Stomach (tissue), 4 donors: ENCODE measurements around the gene NR2F6.

ENCODE experiments used
- EP300 ChIP-seq: sonication (generic); formaldehyde crosslinking; IDR thresholded peaks from one replicate; pipeline ENCODE4 v1.6.1; 2017; ENCODE audit warnings: antibody characterized with exemption
- POLR2A ChIP-seq, 4 donors: fragments of 450-650 bp; IDR thresholded peaks; one replicate each; pipeline ENCODE4 v1.6.1; 2016; ENCODE audit warnings: antibody characterized with exemption in 4 of 4, control low read depth in 2 of 4, mild to moderate bottlenecking in 1 of 4, moderate library complexity in 1 of 4
- POLR2AphosphoS5 ChIP-seq, 3 donors: sonication (generic); formaldehyde crosslinking; IDR thresholded peaks; one replicate each; pipeline ENCODE4 v1.6.1; 2016; ENCODE audit warnings: antibody characterized with exemption in 3 of 3
- TF ChIP-seq, protein P1 (sequence below), 7 experiments: fragments of 450-650 bp in 4 of 7; fragments of 200-600 bp in 3 of 7; sonication (generic) in 3 of 7; IDR thresholded peaks; one replicate each; pipeline ENCODE4 v1.5.1; 2016 to 2019; ENCODE audit warnings: antibody characterized with exemption in 7 of 7, control low read depth in 2 of 7, mild to moderate bottlenecking in 1 of 7

DNA sequence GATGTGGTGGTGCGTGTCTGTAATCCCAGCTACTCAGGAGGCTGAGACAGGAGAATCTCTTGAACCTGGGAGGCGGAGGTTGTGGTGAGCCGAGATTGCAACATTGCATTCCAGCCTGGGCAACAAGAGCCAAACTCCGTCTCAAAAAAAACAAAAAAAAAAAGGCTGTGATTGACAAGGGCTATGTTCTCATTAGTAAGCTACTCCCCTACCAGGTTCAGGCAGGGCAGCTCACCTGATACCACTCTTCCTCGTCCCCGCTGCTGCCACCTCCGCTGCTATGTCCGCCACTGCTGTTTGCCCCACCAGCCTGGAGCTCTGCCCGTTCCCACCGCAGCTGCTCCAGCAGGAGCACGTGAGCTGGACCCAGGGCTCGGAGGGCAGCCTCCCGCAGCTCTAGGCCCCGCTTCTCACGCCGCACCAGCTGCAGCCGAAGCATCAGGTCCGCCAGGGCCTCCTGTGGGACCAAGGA lies 9.5 kb upstream of the NR2F6 start:
- TF ChIP-seq, protein P1, sequence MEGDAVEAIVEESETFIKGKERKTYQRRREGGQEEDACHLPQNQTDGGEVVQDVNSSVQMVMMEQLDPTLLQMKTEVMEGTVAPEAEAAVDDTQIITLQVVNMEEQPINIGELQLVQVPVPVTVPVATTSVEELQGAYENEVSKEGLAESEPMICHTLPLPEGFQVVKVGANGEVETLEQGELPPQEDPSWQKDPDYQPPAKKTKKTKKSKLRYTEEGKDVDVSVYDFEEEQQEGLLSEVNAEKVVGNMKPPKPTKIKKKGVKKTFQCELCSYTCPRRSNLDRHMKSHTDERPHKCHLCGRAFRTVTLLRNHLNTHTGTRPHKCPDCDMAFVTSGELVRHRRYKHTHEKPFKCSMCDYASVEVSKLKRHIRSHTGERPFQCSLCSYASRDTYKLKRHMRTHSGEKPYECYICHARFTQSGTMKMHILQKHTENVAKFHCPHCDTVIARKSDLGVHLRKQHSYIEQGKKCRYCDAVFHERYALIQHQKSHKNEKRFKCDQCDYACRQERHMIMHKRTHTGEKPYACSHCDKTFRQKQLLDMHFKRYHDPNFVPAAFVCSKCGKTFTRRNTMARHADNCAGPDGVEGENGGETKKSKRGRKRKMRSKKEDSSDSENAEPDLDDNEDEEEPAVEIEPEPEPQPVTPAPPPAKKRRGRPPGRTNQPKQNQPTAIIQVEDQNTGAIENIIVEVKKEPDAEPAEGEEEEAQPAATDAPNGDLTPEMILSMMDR (IDR thresholded peaks at IDR 0.05): no peak
- no peak for TF ChIP-seq EP300
- no peak for TF ChIP-seq POLR2AphosphoS5 (IDR thresholded peaks at IDR 0.05)
- no peak for TF ChIP-seq POLR2A (IDR thresholded peaks at IDR 0.05)
